Measurements from ENCODE around the gene SPARC.
"Not testable (repeated sequence)": the region's sequence is repeated elsewhere in the genome, so short reads cannot be mapped to it uniquely, and the experiment has no call there.

Gene SPARC

GRCh38 chr5:151700820-151701219, 14.1 kb upstream of the SPARC start:
- DNase-seq (ENCODE audit: low spot score) = no peak

DNA sequence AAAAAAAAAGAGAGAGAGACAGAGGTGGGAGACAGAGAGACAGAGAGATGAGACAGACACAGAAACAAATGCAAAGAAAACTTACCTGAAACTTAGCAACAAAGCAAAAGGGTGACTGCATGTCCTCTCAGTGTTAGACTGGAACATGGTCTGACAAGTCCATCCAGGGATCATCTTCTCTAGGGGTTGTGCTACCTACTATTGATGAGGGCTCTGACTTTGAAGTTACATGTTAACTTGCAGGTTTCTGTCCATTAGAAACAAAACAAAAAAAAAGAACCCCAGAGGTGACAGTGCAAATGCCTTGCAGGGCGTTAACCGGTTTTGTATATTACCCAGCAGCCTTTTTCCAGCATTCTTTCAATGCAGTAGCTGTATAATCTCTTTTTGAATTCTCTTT, 13.6 kb upstream of the SPARC start:
- no peak for DNase-seq (ENCODE audit: low spot score)

DNA sequence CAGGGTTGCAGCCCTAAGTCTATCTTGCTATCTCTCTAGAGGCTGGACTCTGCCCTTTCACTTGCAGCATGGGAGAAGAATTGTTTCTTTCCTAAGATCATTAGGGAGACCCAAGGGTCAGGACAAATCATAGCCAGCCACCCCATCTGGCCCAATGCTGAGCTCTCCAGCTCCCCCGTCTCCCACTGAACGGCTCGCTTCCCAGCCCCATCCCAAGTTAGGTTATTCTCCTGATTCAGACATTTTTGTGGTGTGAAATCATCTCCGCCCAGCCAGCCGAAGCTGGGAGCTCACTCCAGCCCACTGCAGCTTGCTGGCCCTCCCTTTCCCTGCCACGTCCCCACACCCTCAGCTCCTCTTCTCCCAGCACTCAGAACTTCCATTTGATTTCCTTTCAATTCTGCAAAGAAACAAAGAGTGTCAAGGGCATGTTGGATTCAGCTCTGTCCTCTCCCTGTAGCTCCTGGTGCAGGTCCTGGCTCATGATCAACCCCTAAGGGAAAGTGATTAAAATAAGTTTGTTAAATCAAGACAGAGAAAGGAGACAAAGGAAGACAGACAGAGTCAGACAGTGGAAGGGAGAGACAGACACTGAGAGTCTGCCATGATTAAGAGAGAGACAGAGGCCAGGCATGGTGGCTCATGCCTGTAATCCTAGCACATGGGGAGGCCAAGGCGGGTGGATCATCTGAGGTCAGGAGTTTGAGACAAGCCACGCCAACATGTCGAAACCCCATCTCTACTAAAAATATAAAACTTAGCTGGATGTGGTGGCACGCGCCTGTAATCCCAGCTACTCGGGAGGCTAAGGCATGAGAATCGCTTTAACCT, 12.6 kb upstream of the SPARC start:
- no peak for DNase-seq (ENCODE audit: low spot score)

DNA sequence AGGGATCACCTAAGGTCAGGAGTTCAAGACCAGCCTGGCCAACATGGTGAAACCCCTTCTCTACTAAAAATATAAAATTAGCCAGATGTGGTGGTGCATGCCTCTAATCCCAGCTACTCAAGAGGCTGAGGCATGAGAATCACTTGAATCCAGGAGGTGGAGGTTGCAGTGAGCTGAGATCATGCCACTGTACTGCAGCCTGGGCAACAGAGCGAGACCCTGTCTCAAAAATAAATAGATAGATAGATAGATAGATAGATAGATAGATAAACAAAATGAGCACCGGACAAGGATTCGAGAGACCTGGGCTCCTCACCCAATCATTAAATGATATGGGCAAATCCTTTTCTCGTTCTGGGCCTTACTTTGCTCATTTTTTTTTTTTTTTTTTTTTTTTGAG, 11.4 kb upstream of the SPARC start:
- DNase-seq (ENCODE audit: low spot score) = not testable (repeated sequence)

GRCh38 chr5:151697452-151697851, 10.7 kb upstream of the SPARC start:
- no peak for DNase-seq (ENCODE audit: low spot score)

- no peak for DNase-seq (ENCODE audit: low spot score)
Observed at GRCh38 chr5:151696470-151697061, 9.9 kb upstream of the SPARC start.

- DNase-seq (ENCODE audit: low spot score) = no peak
Observed at GRCh38 chr5:151695464-151695863, 8.7 kb upstream of the SPARC start.

DNA sequence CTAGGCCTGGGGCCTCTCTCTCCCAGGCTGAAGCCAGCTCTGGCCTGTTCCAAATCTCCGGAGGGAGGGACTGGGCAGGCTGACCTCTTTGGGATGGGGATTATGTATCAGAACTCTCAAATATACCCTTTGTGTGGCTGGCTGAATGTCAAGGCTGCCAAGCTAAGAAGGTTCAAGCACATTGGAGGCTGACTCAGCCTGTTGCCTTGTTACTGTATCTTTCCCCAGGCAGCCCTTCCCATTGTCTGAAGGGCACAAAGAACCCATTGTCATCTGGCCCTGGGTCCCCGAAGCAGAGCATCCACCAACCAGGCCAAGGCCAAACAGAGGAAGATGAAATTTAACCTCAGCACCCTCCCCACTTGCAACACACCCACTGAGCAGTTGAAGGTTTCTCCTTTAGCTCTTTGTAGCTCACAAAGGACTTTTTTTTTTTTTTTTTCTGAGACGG, 7.3 kb upstream of the SPARC start:
- DNase-seq (ENCODE audit: low spot score) = no peak

DNA sequence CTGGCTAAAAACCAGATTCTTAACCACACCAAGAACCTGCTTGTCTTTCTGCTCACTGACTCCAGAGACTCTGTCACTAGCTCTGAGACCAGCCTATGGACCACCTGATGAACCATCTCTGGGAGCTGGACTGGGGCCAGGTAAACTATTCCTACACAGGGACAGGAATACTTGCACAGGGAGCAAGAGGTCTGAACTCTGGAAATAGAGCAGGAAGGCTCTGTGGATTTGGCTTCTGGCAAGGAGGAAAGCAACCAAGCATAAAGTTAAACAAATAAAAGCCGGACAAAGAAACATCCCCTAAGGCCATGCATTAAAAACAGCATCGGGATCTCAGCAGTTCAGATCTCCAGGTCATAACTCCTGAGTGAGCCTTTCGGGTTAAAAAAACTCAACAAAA, 5.6 kb upstream of the SPARC start:
- DNase-seq (ENCODE audit: low spot score) = no peak

DNA sequence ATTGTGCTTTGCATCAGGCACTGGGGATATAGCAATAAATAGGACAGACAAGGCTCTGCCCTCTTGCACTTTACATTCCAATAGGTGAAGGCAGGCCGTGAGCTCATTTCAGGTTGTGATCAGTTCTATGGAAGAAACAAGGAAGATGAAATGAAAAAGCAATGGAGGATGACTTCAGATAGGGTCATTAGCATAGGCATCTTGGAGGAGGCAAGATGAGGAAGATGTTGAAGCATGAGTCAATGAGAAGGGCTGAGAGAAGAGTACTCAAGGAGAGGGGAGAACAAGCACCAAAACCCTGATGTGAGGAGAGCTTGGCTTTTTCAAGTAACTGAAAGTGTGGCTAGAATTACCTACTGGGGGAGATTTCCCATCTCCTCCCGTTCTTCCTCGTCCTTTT, 5.0 kb upstream of the SPARC start:
- DNase-seq (ENCODE audit: low spot score) = no peak

DNA sequence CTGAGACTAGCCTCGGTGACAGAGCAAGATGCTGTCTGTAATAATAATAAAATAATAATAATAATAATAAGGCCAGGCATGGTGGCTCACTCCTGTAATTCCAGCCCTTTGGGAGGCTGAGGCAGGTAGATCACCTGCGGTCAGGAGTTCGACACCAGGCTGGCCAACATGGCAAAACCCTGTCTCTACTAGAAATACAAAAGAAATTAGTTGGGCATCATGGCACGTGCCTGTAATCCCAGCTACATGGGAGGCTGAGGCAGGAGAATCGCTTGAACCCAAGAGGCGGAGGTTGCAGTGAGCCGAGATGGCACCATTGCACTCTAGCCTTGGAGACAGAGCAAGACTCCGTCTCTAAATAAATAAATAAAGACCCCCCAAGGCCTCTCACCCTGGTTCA, 2.9 kb upstream of the SPARC start:
- DNase-seq (ENCODE audit: low spot score) = not testable (repeated sequence)

DNA sequence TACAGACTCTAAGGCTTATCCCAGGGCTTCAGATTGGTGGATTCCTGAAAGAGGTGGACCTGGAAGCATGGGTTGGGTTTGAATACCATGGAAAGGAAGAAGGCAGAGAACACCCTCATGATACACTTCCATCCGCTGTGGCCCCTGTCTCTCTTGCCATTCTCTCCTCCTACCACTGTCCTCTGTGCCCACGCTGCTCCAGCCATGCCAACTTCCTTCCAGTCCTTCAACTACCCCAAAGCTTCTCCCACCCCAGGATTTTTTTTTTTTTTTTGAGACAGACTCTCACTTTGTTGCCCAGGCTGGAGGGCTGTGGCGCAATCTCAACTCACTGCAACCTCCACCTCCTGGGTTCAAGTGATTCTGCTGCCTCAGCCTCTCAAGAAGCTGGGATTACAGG, 1.7 kb upstream of the SPARC start:
- DNase-seq (ENCODE audit: low spot score) = no peak

GRCh38 chr5:151685749-151686673, 704 bp downstream of the SPARC start:
- DNase-seq (ENCODE audit: low spot score) = no peak

DNA sequence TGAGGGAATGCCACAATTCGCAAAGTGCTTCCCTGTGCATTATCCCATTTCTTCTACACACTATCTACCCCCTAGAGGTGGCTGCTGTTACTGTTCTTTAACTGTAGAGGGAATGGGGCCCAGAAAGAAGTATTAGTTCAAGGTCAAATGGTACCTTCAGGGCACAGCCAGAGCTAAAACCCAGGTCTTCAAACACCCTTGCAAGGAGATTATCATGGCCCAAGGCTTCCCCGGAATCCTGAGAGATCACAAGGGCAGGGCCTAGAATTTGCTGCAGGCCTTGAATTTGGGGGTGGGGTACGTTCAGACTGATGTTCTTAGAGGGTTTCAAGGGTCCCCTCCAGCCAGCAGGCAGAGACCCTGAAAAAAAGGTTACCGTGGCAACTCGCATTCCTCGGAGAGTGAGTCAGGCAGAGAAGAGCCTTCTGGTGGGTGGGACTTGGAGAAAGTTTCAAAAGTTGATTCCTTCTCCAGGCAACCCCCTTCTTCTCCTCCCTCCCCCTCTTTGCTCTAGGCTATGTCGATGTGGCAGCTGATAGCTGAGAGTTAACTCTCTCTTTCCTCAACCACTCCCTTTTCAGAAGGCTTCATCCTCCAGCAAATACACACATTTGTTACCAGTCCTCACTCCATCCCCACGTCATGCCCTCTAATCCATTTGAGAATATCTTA, 1.9 kb downstream of the SPARC start:
- no peak for DNase-seq (ENCODE audit: low spot score)

GRCh38 chr5:151683986-151684588, 2.6 kb downstream of the SPARC start:
- DNase-seq (ENCODE audit: low spot score) = no peak

DNA sequence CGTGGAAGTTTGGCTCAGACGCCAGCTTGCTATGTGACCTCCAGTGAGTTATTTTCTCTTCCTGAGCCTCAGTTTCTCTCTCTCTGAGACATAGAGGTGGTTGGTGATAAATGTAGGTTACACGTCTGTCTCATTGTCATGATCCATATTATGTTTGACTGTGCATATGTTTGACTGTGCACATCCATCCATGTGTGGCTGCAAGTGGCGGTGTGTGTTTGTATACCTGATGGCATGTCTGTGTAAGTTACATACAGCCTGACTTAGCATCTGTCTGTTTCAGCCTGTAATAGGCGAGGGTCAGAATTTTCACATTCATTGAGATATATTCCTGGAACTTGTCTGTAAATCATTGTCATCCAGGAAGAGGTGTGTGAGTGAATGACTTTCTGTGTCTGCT, 3.3 kb downstream of the SPARC start:
- no peak for DNase-seq (ENCODE audit: low spot score)

DNA sequence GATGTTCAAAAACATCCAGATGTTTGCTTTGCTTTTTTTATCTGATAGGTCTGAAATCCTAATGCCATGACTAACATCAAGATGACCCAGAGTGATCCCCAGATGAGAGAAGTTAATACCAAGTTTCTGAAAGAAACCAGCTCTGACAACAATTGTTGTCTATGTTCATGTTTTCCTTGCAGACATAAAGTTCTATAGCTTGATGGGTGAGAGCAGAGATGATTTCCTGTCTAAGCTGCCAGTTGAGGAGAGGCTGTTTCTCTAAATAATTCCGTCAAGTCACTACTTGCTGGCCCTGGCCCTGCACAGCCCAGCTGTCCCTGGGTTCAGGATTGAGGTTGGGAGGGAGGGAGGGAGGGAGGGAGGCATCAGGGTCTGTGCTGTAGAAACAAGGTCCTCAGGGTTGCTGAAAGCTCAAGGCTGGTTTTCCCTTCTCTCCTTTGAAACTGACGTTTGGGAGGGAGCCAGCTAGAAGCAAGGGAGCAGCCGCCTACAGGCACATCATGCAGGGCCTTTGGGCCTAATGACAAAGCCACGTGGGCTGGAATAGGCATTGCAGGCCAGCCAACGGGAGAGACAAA, 3.9 kb downstream of the SPARC start:
- DNase-seq (ENCODE audit: low spot score) = no peak

GRCh38 chr5:151682240-151682639, 4.5 kb downstream of the SPARC start:
- no peak for DNase-seq (ENCODE audit: low spot score)

DNA sequence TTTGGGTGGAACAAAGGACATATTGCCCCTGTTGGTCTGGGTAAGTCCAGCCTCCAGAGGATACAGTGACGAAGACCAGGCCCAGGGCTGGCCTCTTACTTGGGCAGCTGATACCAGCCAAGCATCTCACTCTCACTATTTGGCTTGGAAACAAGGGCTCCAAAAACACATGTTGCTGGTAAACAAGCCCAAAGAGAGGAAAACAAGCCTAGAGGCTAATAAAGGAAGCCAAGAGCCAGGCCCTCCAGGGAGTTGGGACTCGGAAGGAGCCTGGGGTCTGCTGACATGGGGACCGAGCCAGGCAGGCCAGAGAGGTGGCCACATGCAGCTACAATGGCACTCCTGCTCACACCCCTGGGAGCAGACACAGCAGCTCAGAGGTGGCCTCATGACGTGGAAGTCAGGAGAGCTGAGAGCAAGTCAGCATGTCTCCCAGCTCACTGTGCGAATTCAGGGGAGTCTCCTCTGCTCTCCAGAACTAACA, 5.7 kb downstream of the SPARC start:
- no peak for DNase-seq (ENCODE audit: low spot score)

GRCh38 chr5:151680156-151680505, 6.6 kb downstream of the SPARC start:
- DNase-seq (ENCODE audit: low spot score) = not testable (repeated sequence)

Data from activated CD4-positive, alpha-beta T cell treated with anti-CD3 and anti-CD28 coated beads, Interleukin-2, Interleukin-4, amounts not matched to agents 100 ng/mL and 50 ng/mL, durations not matched to agents 16 hours and 8 hours (primary cell).